H54 (cell line): ENCODE measurements around the gene UVSSA.

Experiments
- DNase-seq: peaks from one replicate; pipeline ENCODE4 v3.0.0; 2011; ENCODE audit warnings: low spot score, mixed read lengths; ENCODE audit not compliant: insufficient read length
- FAIRE-seq: peaks from 3 replicates; lab custom pipeline; 2011; peaks lifted over from hg19 to GRCh38; lab: Jason Lieb, UNC
- POLR2A ChIP-seq: IDR thresholded peaks from 2 replicates; pipeline ENCODE4 v1.6.1; 2011; ENCODE audit warnings: low read depth, mild to moderate bottlenecking, low read length

The UVSSA gene

DNA sequence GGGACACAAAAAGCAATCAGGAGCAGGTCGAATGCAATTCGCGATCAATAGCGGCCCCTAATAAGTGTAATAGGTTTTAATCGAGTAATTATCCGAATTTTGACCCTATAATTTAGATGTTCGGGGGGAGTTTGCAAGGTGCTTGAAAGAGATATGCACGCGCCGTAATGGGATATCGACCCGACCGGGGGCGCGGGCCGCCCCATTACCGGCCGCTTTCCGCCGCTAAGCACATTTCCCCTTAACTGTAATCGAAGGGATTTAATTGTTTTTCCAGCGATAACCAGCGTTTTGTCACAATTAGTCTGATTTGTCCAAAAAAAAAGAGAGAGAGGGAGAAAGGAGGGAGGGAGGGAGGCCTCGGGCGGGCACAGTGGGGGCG lies 58.2 kb downstream of the UVSSA start:
- TF ChIP-seq POLR2A = no peak
- no peak for FAIRE-seq
- DNase-seq = no peak

DNA sequence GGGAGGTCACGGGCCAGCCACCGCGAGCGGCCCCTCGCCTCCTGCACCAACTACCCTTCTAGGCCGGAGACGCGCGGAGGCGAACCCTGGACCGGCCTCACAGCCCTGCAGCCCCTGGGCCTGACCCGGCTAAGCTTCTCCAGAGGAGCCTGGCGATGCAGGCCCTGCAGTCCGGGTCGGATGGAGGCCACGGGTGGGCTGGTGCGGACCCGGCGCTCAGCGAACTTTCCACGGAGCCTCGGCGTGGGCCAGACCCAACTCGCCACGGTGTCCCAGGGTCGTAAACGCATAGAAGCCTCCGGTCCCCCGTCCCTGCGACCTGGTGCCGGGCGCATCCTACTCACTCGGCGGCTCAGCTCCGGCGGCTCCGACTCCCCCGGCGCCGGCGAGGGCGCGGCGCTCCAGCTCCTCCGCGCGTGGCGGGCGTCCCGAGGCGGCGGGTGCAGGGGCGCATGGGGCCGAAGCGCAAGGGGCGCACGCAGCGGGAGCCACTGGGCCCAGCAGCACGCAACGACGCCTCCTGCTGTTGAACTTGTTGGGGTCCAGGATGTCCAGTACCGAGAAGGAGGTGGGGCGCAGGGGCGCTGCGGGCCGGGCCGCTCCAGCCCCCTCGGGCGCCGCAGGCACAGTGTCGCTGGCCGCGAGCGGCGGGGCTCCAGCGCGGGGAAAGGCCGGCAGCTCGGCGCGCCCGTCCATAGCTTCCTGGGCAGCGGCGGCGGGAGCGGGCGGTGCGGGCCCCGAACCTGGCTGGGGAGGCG lies 58.8 kb downstream of the UVSSA start:
- DNase-seq (no peak), FAIRE-seq (no peak)
- no peak for TF ChIP-seq POLR2A

GRCh38 chr4:1406394-1406980 lies 59.5 kb downstream of the UVSSA start, which contains the start of gene NKX1-1:
TSS of gene NKX1-1 (minus strand) at chr4:1406442. CDS start at chr4:1406442, 0 bp downstream.
- TF ChIP-seq POLR2A = no peak
- FAIRE-seq (no peak), DNase-seq (no peak)

DNA sequence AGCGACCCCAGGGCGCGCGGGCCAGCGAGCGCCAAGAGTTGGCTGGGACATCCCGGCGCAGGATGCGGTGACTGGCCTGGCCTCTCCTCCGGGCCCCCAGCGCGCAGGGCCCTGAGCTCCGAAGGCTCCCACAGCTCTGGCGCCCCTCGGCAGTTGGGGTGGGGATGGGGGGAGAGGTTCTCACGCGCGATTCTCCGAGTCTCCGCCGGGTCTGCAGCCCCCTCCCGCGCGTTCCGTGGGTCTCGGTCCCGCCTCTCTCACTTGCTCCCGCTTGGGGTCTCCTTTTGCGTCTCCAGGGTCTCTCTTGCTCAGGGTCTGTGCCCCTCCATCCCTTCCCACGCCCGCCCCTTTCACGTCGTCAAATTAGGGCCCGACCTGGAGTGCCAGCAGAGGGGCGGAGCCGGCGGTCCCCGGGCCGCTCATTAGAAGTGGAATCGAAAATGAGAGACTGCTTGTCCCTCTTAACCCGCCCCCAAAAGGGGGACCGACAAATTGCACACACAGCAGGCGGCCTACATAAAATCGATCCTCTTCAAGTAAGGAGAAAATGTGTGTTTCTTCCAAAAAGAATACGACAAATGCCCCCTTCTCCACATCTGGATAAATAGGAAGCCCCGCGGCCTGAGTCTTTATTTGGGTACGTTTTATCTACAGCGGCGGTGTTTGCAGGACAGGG lies 60.1 kb downstream of the UVSSA start:
- DNase-seq = no peak
- FAIRE-seq = no peak
- TF ChIP-seq POLR2A = no peak

DNA sequence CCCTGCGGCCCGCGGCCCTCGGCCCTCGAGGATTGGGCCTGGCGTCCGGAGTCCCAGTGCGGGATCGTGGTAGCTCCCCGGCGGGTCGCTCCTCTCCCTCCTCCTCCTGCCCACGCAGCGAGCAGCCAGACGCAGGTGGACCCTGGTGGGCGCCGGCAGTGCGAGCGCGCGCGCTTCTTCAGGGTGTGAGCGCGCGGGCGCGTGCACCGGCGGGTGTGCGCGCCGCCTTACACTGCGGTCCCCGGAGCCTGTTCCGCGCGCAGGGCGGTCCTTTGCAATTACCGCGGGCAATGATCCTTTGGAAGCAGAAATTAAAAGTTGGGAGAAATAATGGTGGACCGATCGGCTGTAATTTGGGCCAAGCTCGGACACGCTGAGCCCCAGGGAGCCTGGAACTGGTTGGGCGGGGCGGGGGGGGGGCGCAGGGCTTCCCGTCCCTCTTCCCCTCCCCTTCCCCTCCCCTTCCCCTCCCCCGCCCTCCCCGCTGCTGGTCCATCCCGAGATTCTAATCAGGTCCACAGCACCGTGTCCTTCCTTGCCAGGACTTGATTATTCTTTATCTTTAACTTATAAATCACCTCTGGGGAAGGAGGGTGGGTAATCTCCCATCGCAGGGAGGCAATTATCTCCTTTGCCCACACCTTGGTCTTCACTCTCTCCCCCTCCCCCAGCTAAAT lies 60.8 kb downstream of the UVSSA start:
- no peak for TF ChIP-seq POLR2A
- FAIRE-seq = no peak
- no peak for DNase-seq

DNA sequence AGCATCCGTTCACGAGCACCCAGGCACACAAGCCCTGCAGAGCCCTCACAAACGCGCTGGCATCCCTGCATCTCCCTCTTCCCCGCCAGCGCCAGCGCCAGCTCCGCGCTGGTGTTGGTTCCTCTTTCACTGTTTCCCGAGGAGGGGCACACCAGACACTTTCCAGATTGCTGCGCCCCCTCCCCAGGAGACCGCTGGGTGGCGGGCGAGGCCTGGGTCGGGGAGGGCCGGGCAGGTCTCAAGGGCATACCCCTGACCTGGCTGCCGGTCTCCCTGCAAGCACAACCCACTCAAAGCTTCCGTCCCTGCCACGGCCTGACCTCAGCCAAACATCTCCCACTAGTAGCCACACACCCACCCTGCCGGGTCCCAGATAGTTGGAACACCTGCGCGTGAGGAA lies 61.4 kb downstream of the UVSSA start:
- no peak for DNase-seq
- no peak for FAIRE-seq
- TF ChIP-seq POLR2A = no peak

DNA sequence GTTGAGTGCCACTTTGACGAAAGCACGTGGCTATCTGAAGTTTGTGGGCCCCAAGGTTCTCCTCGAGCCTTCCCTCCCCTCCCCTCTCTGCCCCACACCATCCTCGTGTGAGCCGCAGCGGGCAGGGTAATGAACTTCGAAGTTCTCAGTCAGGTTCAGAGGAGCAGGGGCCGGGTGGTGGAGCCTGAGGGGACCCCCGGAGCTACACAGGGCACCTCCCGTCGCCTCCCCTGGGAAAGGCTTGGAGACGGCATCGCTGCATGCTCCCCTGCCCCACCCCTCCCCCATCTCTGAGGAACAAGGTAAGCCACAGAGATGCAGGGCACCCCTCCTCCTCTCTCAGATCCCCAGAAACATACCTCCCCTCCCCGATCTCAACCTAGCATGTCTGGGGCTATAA lies 62.1 kb downstream of the UVSSA start:
- FAIRE-seq (no peak), DNase-seq (no peak)
- no peak for TF ChIP-seq POLR2A

DNA sequence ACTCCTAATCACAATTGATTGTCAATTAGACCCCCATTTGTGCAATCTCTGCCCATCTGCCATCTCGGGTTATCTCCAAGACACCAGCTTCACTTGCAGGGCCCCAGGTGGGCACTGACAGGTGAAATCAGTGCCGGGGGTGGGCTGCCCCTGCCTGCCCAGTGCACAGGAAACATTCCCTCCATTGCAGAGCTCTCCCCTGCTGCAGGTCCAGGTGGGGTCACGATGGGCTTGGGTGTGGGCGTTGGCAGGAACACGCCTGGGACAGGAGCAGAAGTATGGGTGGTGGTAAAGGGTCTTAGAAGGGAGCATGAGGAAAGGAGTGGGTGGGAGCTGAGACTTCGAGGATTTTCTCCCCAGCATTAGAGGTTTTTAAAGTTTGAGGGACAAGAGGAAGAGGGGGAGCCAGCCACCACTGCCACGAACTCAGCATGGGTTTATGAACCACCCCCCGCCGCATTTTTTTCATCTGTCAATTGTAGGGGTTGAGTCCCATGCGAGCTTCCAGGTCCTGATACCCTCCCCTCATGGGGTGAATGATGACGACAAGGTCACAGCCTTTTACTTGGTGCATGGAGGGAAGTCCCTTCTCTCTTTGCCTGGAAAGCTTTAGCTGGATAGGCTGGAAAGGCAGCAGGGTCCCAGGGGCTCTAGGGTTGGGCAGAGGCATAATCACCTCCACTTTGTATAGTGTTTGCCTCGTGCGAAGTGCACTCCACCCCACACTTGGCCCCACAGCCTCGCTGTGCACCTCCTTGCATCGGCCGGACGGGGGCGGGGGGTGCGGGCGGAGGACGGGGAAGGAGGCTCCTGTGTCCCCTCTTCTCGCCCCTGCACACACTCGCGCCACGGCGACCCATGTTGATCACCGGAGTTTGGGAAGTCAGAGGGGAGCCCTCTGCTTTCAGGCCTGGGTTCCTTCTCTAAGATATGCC lies 62.8 kb downstream of the UVSSA start:
- TF ChIP-seq POLR2A = no peak
- DNase-seq = no peak
- FAIRE-seq = no peak

DNA sequence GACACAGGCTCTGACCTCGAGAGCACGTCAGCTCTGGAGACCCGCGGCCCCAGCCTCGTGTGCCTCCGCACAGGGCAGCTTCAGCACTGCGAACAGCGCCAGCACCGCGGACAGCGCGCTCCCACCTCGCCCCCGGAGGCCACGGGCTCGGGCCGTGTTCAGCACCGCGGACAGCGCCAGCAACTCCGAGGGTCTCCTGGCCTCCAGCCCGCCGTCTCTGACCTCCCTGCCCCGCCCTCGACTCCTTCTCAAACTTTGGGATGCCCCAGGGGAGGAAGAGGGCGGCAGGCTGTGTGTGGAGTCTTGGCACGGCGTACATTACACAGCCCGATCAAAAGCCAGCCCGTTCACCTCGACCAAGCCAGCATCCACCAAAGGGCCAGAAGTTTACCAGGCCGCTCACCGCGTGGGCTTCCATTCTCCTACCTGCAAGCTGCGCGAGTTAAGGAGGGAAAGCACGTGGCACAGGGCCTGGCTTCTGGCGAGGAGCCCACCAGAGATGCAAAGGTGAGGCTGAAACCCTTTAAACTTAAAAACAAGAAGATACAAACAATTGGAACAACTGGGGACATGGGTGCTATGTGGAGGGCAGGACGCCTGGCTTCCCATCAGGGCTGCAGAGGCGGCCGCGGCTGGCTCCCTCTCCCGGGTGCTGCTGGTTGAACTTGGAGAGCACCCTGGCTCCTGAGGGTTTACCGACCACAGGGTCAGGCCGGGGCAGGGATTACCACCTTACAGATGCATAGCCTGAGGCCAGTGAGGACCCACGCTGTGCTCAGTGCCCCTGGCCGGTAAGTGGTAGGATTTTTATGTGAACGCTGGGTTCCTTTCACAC lies 63.7 kb downstream of the UVSSA start:
- FAIRE-seq (no peak), DNase-seq (no peak)
- no peak for TF ChIP-seq POLR2A

GRCh38 chr4:1411436-1412375 lies 64.7 kb downstream of the UVSSA start:
- FAIRE-seq = no peak
- TF ChIP-seq POLR2A = no peak
- DNase-seq = no peak
